GM18511 (cell line): ENCODE data around the gene CERK.

Experiments
- ATAC-seq: cut with Tn5 transposase; IDR thresholded peaks from one replicate; pipeline ENCODE4 v1.9.1; 2021; ENCODE audit warnings: mild to moderate bottlenecking, moderate library complexity; ENCODE audit not compliant: unreplicated experiment

Gene CERK

DNA sequence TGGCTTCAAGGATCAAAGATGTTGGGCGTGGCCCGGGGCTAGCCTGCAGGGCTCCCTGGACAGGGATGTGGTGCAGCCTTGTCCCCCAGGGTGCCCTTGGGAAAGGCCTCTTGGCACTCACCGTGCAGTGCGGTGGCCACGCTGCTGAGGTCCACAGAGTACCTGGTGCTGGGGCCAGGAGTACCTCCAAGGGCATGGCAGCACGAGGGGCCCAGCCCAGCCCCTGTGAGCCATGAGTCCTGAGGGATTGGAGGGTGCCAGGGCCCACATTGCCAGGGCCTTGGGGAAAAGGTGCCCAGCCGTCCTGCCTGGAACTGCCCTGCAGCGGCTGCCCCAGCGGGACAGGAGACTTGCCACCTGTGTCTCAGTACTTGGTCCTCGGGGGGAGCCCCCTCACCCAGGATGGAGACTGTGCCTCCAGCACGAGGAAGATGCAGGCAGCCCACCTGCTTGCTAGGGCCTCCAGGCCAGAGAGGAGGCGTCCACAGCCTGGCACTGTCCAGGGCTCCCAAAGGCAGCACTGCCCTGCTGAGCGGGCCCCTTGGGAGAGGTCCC, 73.7 kb downstream of the CERK start:
- ATAC-seq = no peak

DNA sequence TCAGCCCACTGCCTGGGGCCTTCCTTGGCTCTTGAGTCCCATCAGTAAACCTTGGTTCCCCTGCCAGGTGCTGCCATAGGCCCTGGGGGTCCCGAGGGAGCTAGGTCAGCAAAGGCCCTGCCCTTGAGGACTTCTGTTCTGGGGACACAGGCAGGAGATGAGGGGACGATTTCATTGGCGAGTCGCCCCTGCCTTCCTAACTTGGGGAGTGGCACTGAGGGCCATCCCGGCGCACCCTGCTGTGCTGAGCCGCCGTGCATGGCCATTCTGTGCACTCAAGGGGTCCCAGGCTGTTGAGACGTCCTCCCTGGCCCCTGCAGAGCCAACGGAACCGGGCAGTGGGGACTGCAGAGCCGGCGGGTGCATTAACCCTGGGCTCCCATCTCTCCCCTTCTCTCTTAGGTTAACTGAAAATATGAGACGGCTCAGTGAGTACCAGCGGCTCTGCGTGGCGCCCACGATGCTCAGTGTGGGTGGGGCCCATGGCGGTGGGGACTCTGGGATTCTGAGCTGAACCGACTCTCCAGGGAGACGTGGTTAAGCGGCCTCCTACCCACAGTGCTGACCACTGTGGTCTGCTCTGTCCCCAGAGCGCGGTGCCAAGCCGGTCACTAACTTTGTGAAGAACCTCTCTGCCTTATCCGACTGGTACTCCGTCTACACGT, 74.5 kb downstream of the CERK start:
- no peak for ATAC-seq

DNA sequence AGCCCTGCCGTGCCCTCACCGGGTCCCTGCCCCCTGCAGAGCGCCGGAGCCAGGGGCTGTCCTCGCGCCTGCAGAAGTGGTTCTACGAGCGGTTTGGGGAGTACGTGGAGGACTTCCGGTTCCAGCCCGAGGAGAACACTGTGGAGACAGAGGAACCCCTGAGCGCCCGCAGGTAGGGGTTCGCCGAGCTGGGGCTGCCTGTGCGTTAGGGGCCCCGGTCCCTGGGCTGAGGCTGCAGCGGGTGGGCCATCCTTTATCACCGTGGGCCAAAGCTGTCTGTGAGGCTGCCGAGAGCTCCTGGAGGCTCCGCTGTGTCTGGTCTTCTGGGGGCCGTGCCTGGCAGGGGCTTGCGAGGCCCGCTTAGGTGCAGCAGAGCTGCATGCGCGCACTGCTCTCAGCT, 75.1 kb downstream of the CERK start:
- no peak for ATAC-seq

DNA sequence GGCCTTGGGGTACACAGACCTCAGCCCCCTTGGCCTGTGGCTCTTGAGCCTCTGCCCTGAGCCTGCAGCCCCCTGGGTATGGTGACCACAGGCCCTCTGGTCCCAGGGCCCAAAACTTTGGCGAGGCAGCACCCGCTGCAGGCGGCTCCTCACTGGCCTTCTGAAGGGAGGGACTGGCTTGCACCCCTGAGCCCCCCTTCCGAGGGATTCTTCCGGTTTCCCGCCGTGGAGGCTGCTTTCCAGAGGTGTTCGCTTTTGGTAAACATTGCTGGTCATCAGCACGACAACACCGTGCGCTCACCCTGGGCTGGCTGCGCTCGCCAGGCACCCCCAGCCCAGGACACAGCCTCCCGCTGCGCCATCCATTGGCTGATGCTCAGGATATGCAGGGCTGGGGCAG, 75.8 kb downstream of the CERK start:
- no peak for ATAC-seq

GRCh38 chr22:46661221-46661851, 76.7 kb downstream of the CERK start:
- no peak for ATAC-seq

DNA sequence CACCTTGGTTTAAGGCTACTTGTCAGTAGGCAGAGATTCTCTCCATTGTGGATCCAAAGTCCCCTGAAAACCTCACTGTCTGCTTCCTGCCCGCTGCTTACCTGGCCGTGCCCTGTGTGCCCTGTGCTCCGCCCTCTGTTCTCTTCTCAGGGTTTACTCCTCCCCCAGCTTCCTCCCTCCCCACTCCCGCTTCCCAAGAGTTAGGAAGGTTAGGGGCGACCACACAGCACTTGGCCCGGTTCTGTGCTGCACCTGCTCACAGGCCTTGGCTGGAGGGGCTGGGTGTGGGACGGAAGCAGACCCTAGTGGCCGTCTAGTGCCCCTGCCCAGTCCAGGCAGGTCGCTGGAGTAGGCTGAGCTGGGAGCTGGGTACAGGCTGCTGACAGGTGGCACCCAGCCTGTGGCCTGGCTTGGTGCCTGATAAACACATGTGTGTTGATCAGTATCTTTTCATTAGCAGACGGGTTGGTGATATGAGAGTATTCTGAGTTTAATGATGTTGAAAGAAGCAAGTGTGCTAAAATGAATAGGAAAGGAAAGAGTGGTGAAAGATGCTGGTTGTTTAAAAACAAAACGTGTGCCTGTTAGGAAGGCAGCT, 77.3 kb downstream of the CERK start:
- ATAC-seq = no peak

- no peak for ATAC-seq
Measured at GRCh38 chr22:46659791-46660186, 78.3 kb downstream of the CERK start.

DNA sequence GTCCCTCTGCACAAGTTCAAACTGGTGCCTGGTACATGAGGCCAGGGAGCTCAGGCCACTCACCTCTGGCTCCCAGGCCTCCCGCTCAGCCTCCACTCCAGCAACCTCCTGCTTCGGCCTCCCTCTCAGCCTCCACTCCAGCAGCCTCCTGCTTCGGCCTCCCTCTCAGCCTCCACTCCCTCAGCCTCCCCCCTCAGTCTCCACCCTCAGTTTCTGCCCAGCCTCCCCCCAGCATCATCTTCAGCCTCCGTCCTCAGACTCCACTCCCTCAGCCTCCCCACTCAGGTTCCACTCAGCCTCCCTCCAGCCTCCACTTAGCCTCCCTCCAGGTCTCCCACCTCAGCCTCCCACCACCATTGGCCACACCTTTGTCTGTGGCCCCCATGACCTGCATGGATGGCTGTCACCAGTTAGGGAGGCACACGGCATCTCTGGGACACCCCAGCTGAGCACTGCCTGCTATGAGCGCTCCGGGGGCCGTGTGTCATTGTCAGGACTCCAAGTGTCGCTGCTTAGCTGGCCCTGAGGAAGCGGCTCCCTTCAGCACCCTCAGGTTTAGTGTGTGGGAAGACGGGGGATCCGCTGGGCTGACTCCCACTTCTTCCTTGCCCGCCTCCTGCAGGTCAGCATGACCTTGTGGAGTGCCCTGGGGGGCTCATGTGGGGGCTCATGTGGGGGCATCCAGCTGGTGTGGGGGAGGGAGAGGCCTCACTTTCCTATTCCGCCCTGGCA, 78.8 kb downstream of the CERK start:
- ATAC-seq = no peak

- no peak for ATAC-seq
Measured at GRCh38 chr22:46657996-46658947, 79.8 kb downstream of the CERK start.

- no peak for ATAC-seq
Measured at GRCh38 chr22:46657655-46657953, 80.4 kb downstream of the CERK start.

GRCh38 chr22:46656856-46657654, 81.0 kb downstream of the CERK start:
- ATAC-seq = no peak

DNA sequence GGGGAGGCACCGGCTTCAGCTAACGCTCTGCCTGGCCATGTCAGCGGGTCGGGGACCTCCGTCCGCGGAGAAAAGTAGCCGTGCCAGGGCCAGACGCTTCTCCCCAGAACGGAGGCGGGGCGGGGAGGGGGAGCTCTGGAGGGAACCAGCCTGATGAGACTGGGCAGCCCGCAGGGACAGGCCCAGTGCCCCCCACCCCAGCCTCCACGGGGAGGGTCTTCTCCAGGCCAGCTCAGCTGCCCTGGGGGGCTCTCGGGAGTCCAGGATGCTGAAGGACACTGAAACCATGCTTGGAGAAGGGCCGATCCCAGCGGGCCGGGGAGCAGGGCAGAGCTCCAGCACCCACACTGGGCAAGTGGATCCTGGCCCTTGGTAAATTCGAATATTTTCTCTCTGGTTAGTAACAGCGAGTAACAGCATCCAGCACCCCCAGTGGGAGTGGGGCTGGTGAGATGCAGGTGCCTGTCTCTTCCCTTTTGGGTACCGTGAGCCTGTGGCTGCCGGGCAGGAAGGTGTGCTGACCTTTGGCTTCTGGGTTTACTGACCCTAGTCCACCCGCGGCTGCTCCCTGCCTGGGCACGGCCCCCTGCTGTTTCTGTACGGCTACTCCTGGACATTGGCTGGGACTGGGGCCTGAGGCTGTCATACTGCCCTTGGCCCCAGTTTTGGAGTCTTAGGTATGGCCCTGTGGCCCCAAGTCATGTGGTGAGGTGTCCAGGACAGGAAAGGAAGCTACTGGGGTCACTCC, 82.0 kb downstream of the CERK start:
- ATAC-seq = no peak

DNA sequence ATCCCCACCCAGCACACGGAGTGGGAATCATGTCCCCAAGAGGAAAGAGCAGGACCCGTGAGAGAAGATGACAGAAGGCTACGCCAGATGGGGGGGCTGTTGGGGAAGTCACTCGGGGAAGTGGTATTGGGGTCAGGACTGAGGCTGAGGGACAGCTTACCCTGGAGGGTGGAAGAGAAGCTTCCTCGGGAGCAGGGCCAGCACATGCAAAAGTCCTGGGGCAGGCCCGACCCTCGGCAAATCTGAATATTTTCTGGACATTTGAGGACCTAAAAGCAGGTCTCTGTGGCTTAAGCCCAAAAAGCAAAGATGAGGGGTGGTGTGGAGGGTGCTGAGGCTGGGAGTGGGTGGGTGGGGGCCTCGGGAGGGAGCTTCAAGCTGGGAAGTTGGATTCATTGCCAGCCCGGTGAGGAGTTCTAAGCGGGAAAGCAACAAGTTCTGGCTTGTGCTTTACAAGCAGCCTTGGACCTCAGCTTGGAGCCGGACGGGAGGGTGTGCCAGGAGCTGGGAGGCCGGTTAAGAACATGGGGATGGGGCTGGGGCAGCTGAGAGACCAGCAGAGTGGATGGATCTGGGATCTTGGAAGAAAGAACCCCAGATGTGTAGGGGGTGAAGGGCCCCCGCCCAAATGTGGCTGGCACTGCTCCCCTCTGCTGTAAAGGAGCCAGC, 83.0 kb downstream of the CERK start:
- no peak for ATAC-seq

DNA sequence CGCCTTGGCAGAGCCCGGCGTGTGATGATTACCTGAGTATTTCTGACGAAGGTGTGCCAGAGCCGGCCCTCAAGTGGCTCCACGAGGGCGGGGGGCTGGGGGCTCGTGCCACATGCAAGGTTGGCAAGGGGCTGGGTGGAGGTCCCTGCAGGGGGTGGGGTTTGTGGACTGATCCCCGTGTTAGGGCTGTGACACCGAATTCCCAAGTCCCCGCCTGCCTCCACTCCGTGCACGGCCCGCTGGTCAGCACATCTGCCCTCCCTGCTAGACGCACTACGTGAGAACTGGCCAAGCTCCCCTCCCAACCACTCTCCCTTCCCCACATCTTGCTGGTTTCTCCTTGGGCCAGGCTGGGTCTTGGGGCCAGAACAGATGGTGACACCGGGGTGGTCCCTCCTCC, 83.6 kb downstream of the CERK start:
- ATAC-seq = no peak

DNA sequence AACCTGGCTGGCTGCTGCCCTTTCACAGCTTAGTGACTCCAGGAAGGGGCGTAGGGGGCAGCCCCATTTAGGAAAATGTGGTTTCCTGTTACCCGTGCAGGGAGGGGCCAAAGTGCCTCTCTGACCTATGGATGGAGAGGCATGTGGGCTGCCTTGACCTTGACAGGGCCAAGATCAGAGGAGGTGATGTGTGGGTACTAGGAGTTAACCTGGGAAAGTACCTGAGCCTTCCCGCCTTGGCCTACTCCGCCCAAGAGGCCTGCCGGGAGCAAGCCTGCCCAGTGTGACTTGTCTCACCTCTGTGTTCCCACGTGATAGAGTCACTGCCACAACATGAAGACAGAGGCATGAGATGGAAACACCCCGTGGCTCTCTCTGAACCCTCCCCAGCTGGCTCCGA, 84.5 kb downstream of the CERK start:
- ATAC-seq = no peak

DNA sequence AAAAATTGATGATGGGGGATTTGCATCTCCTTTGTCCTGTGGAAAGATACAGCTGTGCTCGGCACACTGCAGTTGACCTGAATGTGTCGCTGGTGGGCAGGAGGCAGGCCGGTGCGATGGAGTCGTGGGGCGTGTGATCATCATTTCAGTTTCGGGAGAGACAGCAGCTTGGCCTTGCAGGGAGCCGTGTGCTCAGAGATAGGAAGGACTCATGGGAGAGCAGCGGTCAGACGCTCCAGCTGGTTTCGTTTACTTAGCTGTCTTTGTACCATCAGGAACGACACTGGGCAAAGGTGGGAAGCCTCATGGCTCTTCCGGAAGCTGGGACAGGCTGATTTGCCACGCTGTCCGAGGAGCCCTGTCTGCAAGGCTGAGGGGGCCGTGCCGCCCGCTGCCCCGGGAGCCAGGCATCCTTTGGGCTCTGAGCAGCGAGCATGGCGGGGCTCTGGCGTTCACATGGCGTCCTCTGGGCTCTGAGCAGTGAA, 85.2 kb downstream of the CERK start:
- no peak for ATAC-seq

DNA sequence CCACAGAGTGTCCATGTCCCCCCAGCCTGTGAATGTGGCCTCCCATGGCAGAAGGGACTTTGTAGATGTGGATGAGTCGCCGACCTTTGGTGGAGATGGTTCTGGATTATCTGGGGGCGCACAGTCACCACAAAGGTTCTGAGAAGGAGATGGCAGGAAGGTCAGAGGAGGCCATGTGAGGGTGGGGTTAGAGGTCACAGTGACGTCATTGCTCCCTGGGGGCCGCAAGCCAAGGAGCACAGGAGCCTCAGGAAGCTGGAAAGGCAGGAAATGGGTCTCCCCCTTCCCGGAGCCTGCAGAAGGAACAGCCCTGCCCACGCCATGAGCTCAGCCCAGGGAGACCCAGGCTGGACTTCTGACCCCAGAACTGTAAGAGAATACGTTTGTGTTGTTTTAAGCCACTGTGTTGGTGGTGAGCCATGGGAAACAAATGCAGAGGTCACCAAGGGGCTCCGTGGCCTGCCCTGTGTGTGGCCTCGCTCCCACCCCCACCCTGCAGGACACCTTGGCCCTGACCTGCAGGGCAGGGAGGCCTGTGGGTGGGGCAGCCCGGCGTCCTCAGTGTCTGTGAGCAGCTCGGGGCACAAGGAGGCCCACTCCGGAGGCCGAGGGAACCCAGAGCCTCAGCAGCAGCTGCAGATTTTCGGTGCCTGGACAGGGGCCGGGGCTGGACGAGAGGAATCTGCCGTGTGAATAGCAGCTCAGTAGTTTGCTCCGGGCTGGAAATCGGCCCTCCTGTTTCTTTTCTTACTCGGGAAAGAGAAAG, 85.8 kb downstream of the CERK start:
- ATAC-seq = no peak

GRCh38 chr22:46651316-46651715, 86.7 kb downstream of the CERK start:
- ATAC-seq = no peak
